Caco-2 (cell line): Measurements from ENCODE around the gene CDK17. TPM values are rescaled to one million over a fixed set of nuclear protein-coding genes. Genes with fewer than 3 reads are reported as not detected.
"Not testable (repeated sequence)": the region's sequence is repeated elsewhere in the genome, so short reads cannot be mapped to it uniquely, and the experiment has no call there.

Experiments used
- BruUV-seq: library from RNA; stranded (reverse); fragments of 400-500 nt; replicated peaks from 2 replicates; lab custom pipeline; 2021; lab: Mats Ljungman, UMichigan
- CTCF ChIA-PET: fragments of 300-600 bp; sonication (Branson Sonifier 250); formaldehyde crosslinking; loops from one replicate; lab custom pipeline; 2022; ENCODE audit warnings: antibody characterized with exemption; lab: Charles Lee
- POLR2A ChIA-PET: fragments of 300-600 bp; sonication (Branson Sonifier 250); formaldehyde crosslinking; loops from one replicate; lab custom pipeline; 2022; ENCODE audit warnings: antibody characterized with exemption; lab: Charles Lee
- DNase-seq, 2 experiments: peaks; one replicate each; pipeline versions ENCODE4 v3.0.0 to v3.0.0-alpha.2; 2020 to 2022
- H3K27me3 ChIP-seq: replicated peaks from 2 replicates; pipeline ENCODE4 v1.6.0; 2011; ENCODE audit warnings: low read length; ENCODE audit not compliant: control insufficient read depth, insufficient read depth
- H3K36me3 ChIP-seq: 2 replicates; pipeline ENCODE4 v1.5.1; 2011; ENCODE audit warnings: low read length; ENCODE audit not compliant: control insufficient read depth, insufficient read depth
- H3K4me1 ChIP-seq: fragments of 250-450 bp; sonication (Bioruptor Pico); 2 replicates; pipeline ENCODE4 v1.5.1; 2020; ENCODE audit warnings: mild to moderate bottlenecking
- H3K4me3 ChIP-seq: 2 replicates; pipeline ENCODE4 v1.5.1; 2011; ENCODE audit warnings: low read depth, mild to moderate bottlenecking, control low read depth, low read length
- H3K9me3 ChIP-seq: fragments of 250-450 bp; sonication (Bioruptor Pico); 2 replicates; pipeline ENCODE4 v1.5.1; 2020; ENCODE audit warnings: mild to moderate bottlenecking, moderate library complexity
- H3K27ac Mint-ChIP-seq: one replicate; pipeline ENCODE4 v1.8.0; 2022; ENCODE audit warnings: mixed read lengths; ENCODE audit not compliant: unreplicated experiment
- H3K27me3 Mint-ChIP-seq: one replicate; pipeline ENCODE4 v1.8.0; 2022; ENCODE audit warnings: mixed read lengths; ENCODE audit not compliant: insufficient read depth, unreplicated experiment
- H3K36me3 Mint-ChIP-seq: one replicate; pipeline ENCODE4 v1.8.0; 2022; ENCODE audit warnings: mild to moderate bottlenecking, mixed read lengths; ENCODE audit not compliant: insufficient read depth, unreplicated experiment
- H3K4me1 Mint-ChIP-seq: one replicate; pipeline ENCODE4 v1.8.0; 2022; ENCODE audit warnings: low read depth, mixed read lengths; ENCODE audit not compliant: unreplicated experiment
- H3K4me3 Mint-ChIP-seq: one replicate; pipeline ENCODE4 v1.8.0; 2022; ENCODE audit warnings: mild to moderate bottlenecking, moderate library complexity, mixed read lengths; ENCODE audit not compliant: unreplicated experiment
- H3K9me3 Mint-ChIP-seq: one replicate; pipeline ENCODE4 v1.8.0; 2022; ENCODE audit warnings: mixed read lengths; ENCODE audit not compliant: unreplicated experiment
- intact Hi-C: fragments of 100-400 bp; cut with micrococcal nuclease; formaldehyde crosslinking; loops from one replicate; pipeline ENCODE4 v1.10.0; 2022; ENCODE audit not compliant: unreplicated experiment
- total RNA-seq: library from RNA; stranded (reverse); gene quantifications from 2 replicates; pipeline ENCODE4 v1.2.3, GENCODE V29; 2022
- TF ChIP-seq, protein P1 (sequence below), 2 experiments: fragments of 200-600 bp in 1 of 2; IDR thresholded peaks; 1 replicate in 1 of 2; 2 replicates in 1 of 2; pipeline versions ENCODE4 v1.5.1 to v1.8.0; 2011 to 2022; ENCODE audit warnings: antibody characterized with exemption in 1 of 2, control low read depth in 1 of 2, inconsistent platforms in 1 of 2, low read depth in 1 of 2, low read length in 1 of 2, mild to moderate bottlenecking in 1 of 2, moderate library complexity in 1 of 2; ENCODE audit not compliant: insufficient read depth in 1 of 2, severe bottlenecking in 1 of 2, unreplicated experiment in 1 of 2

The CDK17 gene
- total RNA-seq, 1 experiment from 2014 or later = 11.7 TPM

DNA sequence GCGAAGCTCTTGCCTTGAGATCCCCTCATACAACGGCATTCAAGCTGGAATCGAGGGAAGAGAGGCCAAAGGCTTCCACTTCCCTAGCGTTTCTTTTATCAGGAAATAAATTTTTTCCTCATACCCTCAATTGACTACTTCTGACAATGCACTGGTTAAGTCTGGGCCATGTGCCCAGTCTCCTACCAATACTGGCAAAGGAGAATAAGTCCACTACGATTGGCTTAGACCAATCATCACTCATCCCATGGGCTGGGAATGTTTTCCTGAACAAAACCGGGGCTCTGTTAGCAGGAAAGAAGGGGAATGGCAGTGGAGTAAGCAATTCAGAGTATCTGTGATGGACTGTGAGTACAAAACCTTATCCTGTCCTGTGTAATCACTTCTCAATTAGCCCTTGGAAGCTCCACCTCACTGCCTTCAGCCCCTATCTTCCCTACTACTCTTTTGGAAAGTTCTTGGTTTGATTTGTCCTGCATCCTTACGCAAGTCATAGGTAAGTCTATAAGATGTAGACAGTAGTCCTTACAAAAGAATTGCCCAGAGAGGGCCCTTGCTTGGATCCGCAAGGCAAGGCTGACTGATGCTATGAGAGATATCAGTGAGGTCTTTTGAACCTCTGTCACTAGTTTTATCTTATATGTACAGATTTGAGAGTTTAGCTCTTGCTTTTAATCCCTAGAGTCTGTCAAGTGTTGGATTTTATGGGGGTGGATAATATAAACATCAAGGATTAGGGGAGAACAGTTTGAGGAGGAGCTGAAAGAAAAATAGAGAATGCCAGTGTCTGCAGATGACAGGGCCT lies 36.3 kb upstream of the CDK17 start:
- ChIA-PET POLR2A (no interaction called here), CTCF (no interaction called here)
- H3K4me3 ChIP-seq = no peak overlapping the region
- TF ChIP-seq, protein P1, sequence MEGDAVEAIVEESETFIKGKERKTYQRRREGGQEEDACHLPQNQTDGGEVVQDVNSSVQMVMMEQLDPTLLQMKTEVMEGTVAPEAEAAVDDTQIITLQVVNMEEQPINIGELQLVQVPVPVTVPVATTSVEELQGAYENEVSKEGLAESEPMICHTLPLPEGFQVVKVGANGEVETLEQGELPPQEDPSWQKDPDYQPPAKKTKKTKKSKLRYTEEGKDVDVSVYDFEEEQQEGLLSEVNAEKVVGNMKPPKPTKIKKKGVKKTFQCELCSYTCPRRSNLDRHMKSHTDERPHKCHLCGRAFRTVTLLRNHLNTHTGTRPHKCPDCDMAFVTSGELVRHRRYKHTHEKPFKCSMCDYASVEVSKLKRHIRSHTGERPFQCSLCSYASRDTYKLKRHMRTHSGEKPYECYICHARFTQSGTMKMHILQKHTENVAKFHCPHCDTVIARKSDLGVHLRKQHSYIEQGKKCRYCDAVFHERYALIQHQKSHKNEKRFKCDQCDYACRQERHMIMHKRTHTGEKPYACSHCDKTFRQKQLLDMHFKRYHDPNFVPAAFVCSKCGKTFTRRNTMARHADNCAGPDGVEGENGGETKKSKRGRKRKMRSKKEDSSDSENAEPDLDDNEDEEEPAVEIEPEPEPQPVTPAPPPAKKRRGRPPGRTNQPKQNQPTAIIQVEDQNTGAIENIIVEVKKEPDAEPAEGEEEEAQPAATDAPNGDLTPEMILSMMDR (IDR thresholded peaks at IDR 0.05; ENCODE audit: insufficient read depth in 1 of 2, low read depth in 1 of 2, low read length in 1 of 2, severe bottlenecking in 1 of 2, unreplicated experiment in 1 of 2) = no peak
- Mint-ChIP-seq H3K4me3 (no peak overlapping the region), H3K9me3 (no peaks in the 10 kb centered on the region), H3K27me3 (no peaks in the 10 kb centered on the region), H3K4me1 (no peaks in the 10 kb centered on the region), H3K27ac (no peak overlapping the region), H3K36me3 (no peaks in the 10 kb centered on the region)
- no peaks in the 10 kb centered on the region for H3K4me1 ChIP-seq
- BruUV-seq = no TSS peak
- H3K27me3 ChIP-seq = no peaks in the 10 kb centered on the region
- no peak for DNase-seq
- H3K9me3 ChIP-seq = no peaks in the 10 kb centered on the region
- no peaks in the 10 kb centered on the region for H3K36me3 ChIP-seq
- intact Hi-C loops = no loop called here

DNA sequence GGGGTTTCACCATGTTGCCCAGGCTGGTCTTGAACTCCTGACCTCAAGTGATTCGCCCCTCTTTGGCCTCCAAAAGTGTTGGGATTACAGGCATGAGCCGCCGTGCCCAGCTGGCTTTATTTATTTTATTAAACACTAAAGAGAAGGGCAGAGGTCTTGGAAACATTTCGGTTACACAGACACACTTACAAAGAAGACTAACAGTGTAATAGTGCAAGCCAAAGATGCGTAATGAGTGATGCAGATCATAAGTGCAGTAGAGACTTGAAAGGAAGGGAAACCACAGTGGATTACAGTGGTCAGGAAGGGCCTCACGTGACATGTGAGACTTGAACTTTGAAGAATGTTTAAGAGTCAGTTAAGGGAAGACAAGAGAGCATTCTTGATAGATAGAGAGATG lies 33.9 kb upstream of the CDK17 start:
- no TSS peak for BruUV-seq
- Histone ChIP-seq H3K27me3 (no peaks in the 10 kb centered on the region), H3K36me3 (no peaks in the 10 kb centered on the region), H3K4me3 (no peak overlapping the region), H3K4me1 (no peaks in the 10 kb centered on the region; the same call in 1 of the 2 replicates), H3K9me3 (no peaks in the 10 kb centered on the region)
- DNase-seq = no peak
- H3K9me3 Mint-ChIP-seq = no peaks in the 10 kb centered on the region
- TF ChIP-seq, protein P1 (IDR thresholded peaks at IDR 0.05; ENCODE audit: insufficient read depth in 1 of 2, low read depth in 1 of 2, low read length in 1 of 2, severe bottlenecking in 1 of 2, unreplicated experiment in 1 of 2) = no peak
- H3K36me3 Mint-ChIP-seq = no peaks in the 10 kb centered on the region
- H3K4me3 Mint-ChIP-seq = no peak overlapping the region
- no peaks in the 10 kb centered on the region for H3K4me1 Mint-ChIP-seq
- H3K27ac Mint-ChIP-seq = no peak overlapping the region
- H3K27me3 Mint-ChIP-seq = no peaks in the 10 kb centered on the region
- ChIA-PET CTCF (no interaction called here), POLR2A (no interaction called here)
- intact Hi-C loops = no loop called here

DNA sequence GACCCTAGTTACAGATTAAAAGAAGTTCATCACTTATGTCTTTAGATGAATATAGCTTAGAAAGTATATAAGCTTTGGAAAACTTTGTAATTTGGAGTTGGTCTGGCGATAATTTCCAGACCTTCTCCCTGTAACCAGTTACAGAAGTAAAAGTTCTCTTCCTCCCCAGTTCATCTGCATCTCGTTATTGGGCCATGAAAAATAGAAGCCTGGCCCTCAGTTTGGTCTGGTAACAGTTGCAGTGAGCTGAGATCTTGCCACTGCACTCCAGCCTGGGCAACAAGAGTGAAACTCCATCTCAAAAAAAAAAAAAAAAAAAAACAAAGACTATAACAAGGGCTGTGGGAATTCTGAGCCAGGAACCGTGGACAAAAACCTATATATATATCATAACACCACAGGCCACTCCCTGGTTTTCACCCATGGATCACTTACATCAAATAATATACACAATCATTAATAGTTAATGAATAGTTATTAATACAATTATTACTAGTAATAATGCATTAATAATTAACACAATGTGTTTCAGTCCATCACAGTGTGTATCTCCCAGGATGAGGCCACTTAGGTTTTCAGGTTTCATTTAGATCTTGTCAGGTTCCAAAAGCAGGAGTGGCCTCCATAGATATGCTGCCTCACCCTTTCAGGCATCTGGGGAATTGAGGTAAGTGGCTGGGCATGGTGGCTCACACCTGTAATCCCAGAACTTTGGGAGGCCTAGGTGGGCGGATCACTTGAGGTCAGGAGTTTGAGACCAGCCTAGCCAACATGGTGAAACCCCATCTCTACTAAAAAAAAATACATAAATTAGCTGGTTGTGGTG lies 32.5 kb upstream of the CDK17 start:
- H3K4me1 ChIP-seq, H3K36me3 ChIP-seq, H3K4me3 ChIP-seq, POLR2A ChIA-PET, BruUV-seq, H3K9me3 ChIP-seq, intact Hi-C loops, H3K9me3 Mint-ChIP-seq, H3K4me3 Mint-ChIP-seq, H3K27me3 ChIP-seq, CTCF ChIA-PET, H3K27me3 Mint-ChIP-seq, H3K4me1 Mint-ChIP-seq, H3K27ac Mint-ChIP-seq, DNase-seq, H3K36me3 Mint-ChIP-seq: not testable (repeated sequence)
